ENCODE results near the gene UGGT2. TPM values are rescaled to one million over a fixed set of nuclear protein-coding genes. Genes with fewer than 3 reads are reported as not detected.

The UGGT2 gene
- total RNA-seq, 4 donors from 2014 or later: 8.7 to 21.5 (median 13.6) TPM

- no peak for TF ChIP-seq POLR2A (IDR thresholded peaks at IDR 0.05)
- no peak for TF ChIP-seq CTCF (IDR thresholded peaks at IDR 0.05)
Observed at GRCh38 chr13:95968906-95969305, 84.3 kb downstream of the UGGT2 start.

DNA sequence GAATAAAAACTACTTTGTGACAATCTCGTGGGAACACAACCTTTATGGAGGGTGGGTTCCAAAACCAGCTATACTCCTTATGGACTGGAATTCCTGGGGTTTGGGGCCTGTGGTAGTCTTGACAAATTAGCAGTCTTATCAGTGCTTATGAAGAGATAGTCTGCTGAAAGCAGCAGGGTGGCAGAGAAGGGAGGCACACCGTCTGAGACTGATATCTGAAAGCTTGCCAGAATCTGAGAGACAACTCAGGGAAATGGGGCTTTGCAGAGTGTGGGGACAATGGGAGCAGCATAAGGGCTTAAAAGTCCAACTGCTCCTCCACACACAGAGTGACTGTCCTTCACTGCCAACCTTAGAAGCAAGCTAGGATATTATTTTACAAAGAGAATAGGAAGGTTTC, 95.9 kb downstream of the UGGT2 start:
- TF ChIP-seq POLR2A (IDR thresholded peaks at IDR 0.05) (no peak), CTCF (IDR thresholded peaks at IDR 0.05) (no peak)
- no peak for DNase-seq (ENCODE audit: low spot score in 2 of 2)
- WGBS, 2 donors: 84 to 94% methylated on average over 2 of the region's 2 CpGs
- intact Hi-C loops (cut with DNase I; ENCODE audit: low total_unique reads): no loop called here
- no peak overlapping the region for H3K4me3 ChIP-seq (ENCODE audit: low read depth, poor library complexity, severe bottlenecking)

More at GRCh38 chr13:95968906-95969305, 84.3 kb downstream of the UGGT2 start:
- no peak overlapping the region for H3K4me3 ChIP-seq (ENCODE audit: low read depth, poor library complexity, severe bottlenecking)
- intact Hi-C loops (cut with DNase I; ENCODE audit: low total_unique reads): no loop called here
- 93 to 97% methylated on average over 2 of the region's 2 CpGs for WGBS, 2 donors
- no peak for DNase-seq (ENCODE audit: low spot score in 2 of 2)

DNA sequence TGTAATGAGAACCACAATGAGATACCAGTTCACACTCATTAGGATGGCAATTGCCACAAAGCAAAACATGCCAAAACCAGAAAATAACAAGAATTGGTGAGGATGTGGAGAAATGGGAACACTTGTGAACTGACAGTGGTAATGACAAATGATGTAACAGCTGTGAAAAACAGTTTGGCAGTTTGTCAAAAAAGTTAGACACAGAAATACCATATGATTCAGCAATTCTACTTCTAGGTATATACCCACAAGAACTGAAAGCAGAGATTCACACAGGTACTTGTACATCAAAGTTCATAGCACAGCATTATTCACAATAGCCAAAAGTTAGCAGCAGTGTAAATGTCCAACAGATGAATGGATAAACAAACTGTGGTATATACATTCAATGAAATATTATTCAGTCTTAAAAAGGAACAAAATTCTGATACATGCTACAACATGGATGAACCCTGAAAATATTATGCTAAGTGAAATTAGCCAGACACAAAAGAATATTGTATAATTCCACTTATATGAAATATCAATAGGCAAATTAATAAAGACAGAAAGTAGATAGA, 96.5 kb downstream of the UGGT2 start:
- no peak for DNase-seq (ENCODE audit: low spot score in 2 of 2)
- no peak overlapping the region for H3K4me3 ChIP-seq (ENCODE audit: low read depth, poor library complexity, severe bottlenecking)
- intact Hi-C loops (cut with DNase I; ENCODE audit: low total_unique reads): no loop called here
- no peak for TF ChIP-seq CTCF (IDR thresholded peaks at IDR 0.05)
- TF ChIP-seq POLR2A (IDR thresholded peaks at IDR 0.05): no peak

- TF ChIP-seq POLR2A (IDR thresholded peaks at IDR 0.05): no peak
- no peak for TF ChIP-seq CTCF (IDR thresholded peaks at IDR 0.05)
- no peak for DNase-seq (ENCODE audit: low spot score in 2 of 2)
- intact Hi-C loops (cut with DNase I; ENCODE audit: low total_unique reads): no loop called here
- H3K4me3 ChIP-seq (ENCODE audit: low read depth, poor library complexity, severe bottlenecking): no peak overlapping the region
- 93 to 98% methylated on average over 3 of the region's 3 CpGs for WGBS, 2 donors
Observed at GRCh38 chr13:95955719-95956118, 97.5 kb downstream of the UGGT2 start.

- TF ChIP-seq CTCF (IDR thresholded peaks at IDR 0.05): no peak
- no peak for TF ChIP-seq POLR2A (IDR thresholded peaks at IDR 0.05)
- intact Hi-C loops (cut with DNase I; ENCODE audit: low total_unique reads): no loop called here
- DNase-seq (ENCODE audit: low spot score in 2 of 2): no peak
- H3K4me3 ChIP-seq (ENCODE audit: low read depth, poor library complexity, severe bottlenecking): no peak overlapping the region
- 92 to 95% methylated on average over 3 of the region's 3 CpGs for WGBS, 2 donors
Observed at GRCh38 chr13:95955255-95955654, 97.9 kb downstream of the UGGT2 start.

DNA sequence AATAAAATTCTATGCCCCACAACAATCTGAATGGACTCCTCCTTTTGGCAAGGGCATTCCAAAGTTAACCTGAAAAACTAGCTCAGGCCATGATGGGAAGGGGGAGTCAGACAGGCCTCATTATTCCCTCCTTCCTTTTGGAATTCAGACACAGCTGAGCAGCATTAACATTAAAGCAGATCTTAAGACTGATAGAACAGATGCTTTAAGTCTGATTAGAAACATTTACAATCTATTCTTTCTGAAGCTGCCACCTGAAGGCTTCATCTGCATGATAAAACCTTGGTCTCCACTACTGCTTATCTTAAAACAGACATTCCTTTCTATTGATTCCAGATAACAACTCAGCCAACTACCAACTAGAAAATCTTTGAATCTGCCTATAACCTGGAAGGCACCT, 98.9 kb downstream of the UGGT2 start:
- intact Hi-C loops (cut with DNase I; ENCODE audit: low total_unique reads): no loop called here
- H3K4me3 ChIP-seq (ENCODE audit: low read depth, poor library complexity, severe bottlenecking): no peak overlapping the region
- DNase-seq (ENCODE audit: low spot score in 2 of 2): no peak
- TF ChIP-seq CTCF (IDR thresholded peaks at IDR 0.05) (no peak), POLR2A (IDR thresholded peaks at IDR 0.05) (no peak)

All from lower leg skin (tissue), 4 donors.